NB4 (cell line): ENCODE results near the gene CDC42BPA.

Source experiments
- CTCF ChIP-seq: IDR thresholded peaks from one replicate; pipeline ENCODE4 v1.5.1; 2012; ENCODE audit warnings: low read depth, low read length
- MAX ChIP-seq: IDR thresholded peaks from 2 replicates; pipeline ENCODE4 v1.6.1; 2011; ENCODE audit warnings: low read depth, low read length
- POLR2A ChIP-seq: IDR thresholded peaks from 2 replicates; pipeline ENCODE4 v1.6.1; 2011; ENCODE audit warnings: mild to moderate bottlenecking; ENCODE audit not compliant: insufficient read length; ENCODE audit errors: extremely low read depth

GRCh38 chr1:226984521-226985238, 333.6 kb downstream of the CDC42BPA start:
- TF ChIP-seq CTCF = no peak
- TF ChIP-seq POLR2A = no peak
- TF ChIP-seq MAX = no peak
